ENCODE measurements around the gene KRTAP5-2.

- TF ChIP-seq CTCF (IDR thresholded peaks at IDR 0.05), result no peak
- no peak for TF ChIP-seq POLR2A (IDR thresholded peaks at IDR 0.05)
- no peak for TF ChIP-seq POLR2AphosphoS5 (IDR thresholded peaks at IDR 0.05)
Observed at GRCh38 chr11:1622086-1622485, 24.0 kb upstream of the KRTAP5-2 start, which contains the start of gene KRTAP5-4.

Measured in suprapubic skin (tissue), 4 donors.